Posterior cingulate gyrus (tissue), 11 donors: ENCODE data around the gene MYH7.

ENCODE experiments used
- DNase-seq, 10 donors: peaks; one replicate each; pipeline versions ENCODE4 v3.0.0 to v3.0.0-alpha.2; 2020 to 2021; ENCODE audit warnings: mixed read lengths in 3 of 10
- intact Hi-C: fragments of 100-400 bp; cut with DNase I; formaldehyde crosslinking; loops from one replicate; pipeline ENCODE4 v1.15.1; 2023

MYH7 gene

DNA sequence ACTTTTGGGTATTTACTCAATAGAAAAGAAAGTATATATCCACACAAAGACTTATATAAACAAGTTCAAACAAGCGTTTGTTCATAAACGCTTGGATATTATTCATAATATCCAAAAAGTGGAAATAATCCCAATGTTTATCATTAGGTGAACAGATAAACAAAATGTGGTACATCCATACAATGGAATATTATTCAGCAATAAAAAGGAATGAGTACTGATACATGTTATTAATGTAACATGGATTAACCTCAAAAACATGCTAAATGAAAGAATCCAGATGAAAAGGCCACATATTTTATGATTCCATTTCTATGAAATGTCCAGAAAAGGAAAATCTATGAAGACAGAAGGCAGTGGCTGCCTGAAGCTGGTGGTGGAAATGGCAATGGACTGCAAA is 16.8 kb upstream of the MYH7 start:
- no peak for DNase-seq
- intact Hi-C loops, result loop anchor here (10.0 kb wide), 1 partner anchor 187 kb away; no protein-coding TSS in a partner anchor

DNA sequence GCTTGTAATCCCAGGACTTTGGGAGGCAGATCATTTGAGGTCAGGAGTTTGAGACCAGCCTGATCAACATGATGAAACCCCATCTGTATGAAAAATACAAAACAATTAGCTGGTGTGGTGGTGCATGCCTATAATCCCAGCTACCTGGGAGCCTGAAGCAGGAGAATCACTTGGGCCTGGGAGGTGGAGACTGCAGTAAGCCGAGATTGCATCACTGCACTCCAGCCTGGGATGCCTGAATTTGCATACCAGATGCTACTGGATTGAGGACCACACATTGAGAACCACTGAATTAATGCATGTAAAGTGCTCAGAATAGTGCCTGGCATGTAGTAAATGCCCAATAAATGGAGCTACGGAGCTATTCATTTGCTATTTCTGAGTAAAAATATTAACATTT is 14.9 kb upstream of the MYH7 start:
- DNase-seq, result no peak
- intact Hi-C loops, result loop anchor here (10.0 kb wide), 1 partner anchor 186 kb away; no protein-coding TSS in a partner anchor

DNA sequence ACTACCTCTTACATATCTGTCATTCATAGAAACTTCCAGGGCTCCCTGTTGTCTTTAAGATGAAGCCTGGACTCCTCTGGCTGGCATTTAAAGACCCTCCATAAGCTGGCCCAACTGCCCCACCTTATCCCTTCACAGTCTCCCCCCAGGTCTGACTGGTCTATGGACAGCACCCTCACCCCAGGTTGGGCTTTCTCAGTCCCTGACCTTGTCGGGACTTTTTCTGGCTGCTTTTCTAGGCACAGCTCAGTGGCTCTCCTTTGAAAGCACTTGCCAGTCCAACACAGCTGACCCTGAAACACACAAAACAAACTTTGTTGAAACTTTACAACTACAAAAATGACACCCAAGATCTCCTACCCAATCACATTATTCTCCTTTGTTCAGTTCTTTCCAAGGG is 13.9 kb upstream of the MYH7 start:
- intact Hi-C loops, result no loop called here
- DNase-seq, result peak in 1 of 10 donors; percentile 28

DNA sequence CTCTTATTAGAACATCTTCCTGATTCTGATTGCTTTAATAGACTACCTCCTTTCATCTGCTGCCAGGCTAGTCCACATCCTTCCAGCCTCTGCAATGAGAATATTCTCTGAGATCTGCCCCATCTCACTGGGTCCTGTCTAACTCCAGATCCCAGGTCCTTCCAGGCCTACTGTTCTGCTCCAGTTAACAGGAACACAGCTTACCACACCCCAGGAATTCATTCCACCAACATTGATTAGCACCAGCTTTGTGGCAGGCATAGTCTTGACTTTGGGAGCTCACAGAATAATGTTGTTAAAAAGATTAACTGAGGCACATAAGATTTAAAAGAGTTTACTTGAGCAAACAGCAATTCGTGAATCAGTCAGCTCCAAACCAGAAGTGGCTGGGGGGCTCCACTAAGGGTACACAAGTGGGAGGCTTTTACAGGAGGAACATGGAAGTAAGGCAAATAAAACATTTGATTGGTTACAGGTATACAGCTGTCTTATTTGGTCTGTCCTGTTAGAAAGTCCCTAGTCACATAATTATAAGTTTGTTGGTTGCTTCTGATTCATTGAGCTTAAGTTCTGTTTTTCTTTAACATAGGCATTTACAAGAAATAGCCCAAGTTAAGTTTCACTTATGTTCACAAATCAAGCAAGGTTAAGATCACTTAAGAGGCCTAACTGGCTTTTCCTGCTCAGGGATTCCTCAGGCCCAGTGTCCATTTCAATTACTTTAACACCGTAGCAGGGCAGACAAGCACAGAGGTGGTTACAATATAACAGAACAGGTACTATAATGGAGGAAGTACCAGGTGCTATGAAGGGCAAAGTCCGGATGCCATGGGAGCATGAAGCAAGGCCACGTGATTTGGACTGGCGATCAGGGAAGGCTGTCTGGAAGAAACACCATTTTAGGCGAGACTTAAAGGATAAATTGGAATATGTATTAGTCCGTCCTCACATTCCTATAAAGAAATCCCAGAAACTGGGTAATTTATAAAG is 12.2 kb upstream of the MYH7 start:
- peak in 1 of 10 donors; percentile 43 for DNase-seq
- intact Hi-C loops, result no loop called here

DNA sequence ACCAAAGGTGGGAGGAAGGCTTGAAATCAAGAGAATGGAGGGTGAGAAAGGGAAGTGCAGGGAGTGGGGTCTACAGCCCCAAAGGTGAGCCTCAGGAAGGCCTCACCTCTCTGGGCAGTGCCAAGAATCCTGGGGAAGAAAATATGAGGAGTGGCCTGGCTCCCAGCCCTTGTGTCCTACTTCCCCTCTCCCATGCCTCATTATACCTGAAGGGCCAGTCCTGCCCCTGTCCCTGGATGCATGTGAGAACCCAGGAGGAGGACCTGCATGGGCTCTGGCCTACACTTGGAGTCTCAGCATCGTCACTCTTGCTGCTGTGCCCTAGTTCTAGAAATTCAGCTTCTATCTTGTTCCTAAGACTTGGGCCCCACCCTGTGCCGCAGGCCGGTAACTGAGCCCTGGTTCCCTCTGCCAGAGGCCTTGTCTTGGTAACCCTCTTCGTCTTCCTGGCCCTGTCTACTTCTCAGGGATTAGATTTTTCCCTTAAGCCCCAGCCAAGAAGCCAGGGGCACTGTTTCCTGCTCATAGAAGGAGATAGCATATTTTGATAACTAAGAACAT is 10.9 kb upstream of the MYH7 start:
- intact Hi-C loops, result no loop called here

DNA sequence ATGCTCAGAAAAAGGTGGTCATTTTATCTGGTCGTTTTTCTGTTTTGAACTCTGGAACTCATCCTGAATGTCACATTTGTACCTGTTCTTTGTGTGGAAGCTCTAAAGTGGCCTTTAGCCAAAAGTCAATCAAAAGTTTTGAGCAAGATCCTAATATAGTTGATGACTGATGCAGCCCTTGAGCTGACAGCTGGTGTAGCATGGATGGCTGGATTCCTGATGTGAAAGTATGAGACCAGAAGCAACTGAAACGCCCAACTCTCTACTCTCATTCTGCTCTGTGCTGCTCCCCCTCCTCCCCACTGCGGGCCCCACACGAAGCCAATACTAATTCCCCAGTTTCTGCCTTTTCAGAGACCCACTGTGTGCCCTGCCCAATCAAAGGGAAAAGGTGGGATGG is 10.3 kb upstream of the MYH7 start:
- DNase-seq, result no peak
- intact Hi-C loops, result no loop called here

More for the DNA sequence above, 10.9 kb upstream of the MYH7 start:
- peak in 1 of 10 donors; percentile 52 for DNase-seq

DNA sequence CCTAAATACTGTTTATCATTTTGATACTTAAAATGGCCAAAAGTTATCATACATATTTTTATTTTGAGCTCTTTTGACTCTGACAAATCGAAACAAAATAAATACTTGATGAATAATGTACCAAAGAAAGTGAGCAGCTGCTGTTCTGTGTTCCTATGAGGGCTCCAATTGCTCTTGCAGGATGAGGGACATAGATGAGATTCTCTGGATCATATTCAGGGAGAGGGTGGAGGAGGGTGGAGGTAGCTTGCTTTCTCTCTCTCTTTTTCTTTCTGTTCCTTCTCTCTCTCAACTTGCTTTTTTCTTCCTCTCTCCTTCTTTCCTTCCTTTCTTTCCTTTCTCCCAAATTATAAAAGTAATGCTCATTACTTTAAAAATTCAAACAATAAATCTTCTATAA is 8.9 kb upstream of the MYH7 start:
- intact Hi-C loops, result no loop called here

DNA sequence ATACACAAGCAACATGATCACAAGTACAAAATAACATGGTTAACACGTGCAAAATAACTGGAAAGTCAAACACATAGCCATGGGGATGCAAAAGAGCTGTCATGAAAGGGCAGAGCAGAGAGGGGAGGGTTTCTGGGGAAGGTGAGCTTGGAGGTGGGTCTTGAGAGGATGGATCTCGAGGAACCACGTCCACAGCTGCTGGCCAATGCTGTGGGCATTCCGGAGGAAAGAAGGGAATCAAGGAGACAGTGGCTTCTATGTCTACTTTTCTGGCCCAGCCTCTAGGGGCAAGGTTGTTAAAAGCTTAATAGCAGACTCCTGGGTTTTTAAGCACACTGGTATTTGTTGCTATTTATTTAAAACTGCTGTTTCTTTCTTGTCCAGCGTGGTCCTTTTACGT is 8.4 kb upstream of the MYH7 start:
- no peak for DNase-seq
- intact Hi-C loops, result no loop called here

More for the DNA sequence above, 8.9 kb upstream of the MYH7 start:
- DNase-seq, result no peak

DNA sequence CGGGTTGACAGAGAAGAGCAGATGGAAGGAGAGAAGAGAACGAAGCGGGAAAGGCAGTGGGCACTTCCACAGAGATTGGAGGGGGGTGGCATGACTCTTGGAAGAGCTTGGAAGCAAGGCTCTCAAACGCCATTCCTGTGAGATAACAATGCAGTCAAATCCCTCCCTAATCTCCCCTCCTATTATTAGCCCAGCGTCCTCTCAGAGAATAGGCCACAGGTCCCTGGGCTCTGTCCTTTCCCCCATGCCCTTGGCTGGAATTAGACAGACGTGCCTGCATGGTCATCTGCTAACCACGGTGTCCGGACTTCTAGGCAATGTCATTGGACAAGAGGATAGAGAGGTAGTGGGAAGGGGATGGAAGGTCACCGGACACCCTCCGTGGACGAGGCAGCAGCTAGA is 8.0 kb upstream of the MYH7 start:
- peak in 1 of 10 donors; percentile 22 for DNase-seq
- intact Hi-C loops, result no loop called here

DNA sequence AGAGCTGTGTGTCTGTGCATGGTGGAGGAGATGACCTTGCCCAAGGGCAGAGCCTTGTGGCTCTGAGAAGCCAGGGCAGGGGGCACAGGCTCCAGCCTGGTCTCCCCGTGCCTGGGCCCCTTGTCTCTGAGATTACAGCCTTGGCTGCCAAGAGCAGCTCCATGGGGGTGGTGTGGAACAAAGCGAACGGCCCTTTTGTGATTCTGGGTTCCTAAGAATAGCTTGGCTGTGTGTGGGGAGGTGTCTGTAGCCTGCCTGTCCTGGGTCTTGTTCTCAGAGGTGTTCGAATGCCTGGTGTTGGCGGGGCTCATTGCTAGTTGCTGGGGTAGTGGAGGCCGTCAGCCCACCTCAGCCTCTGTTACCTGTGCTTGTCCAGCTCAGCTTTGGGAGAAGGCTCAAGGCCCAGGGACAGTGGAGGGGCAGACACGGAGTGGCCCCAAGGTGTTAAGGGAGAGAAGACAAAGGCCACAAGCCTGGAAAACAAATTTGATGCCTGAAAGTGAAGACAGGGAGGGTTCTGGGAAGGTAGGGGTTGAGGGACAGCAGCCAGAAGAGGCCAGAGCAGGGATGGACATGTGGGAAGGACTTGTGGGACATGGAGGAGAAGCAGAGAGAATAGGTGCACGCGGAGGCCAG is 7.4 kb upstream of the MYH7 start:
- intact Hi-C loops, result no loop called here
- peak in 1 of 10 donors; percentile 74 for DNase-seq

DNA sequence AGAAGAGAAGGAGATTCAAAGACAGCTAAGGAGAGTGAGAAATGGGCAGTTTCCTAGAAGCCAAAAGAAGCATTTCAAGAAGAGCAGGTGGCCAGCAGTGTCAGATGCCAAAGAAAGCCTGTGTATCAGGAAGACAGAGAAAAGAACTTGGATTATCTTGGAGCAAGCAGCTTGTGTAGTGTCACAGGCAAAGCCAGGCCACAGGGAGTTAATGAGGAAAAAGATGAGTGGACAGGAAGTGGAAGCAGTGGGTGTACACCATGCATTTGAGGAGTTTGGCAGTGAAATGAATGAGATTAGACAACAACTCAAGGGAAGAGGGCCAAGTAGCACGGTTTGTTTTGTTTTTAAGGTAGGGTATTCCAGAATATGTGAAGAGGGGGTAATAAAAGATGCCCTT is 5.6 kb upstream of the MYH7 start:
- no peak for DNase-seq
- intact Hi-C loops, result no loop called here

DNA sequence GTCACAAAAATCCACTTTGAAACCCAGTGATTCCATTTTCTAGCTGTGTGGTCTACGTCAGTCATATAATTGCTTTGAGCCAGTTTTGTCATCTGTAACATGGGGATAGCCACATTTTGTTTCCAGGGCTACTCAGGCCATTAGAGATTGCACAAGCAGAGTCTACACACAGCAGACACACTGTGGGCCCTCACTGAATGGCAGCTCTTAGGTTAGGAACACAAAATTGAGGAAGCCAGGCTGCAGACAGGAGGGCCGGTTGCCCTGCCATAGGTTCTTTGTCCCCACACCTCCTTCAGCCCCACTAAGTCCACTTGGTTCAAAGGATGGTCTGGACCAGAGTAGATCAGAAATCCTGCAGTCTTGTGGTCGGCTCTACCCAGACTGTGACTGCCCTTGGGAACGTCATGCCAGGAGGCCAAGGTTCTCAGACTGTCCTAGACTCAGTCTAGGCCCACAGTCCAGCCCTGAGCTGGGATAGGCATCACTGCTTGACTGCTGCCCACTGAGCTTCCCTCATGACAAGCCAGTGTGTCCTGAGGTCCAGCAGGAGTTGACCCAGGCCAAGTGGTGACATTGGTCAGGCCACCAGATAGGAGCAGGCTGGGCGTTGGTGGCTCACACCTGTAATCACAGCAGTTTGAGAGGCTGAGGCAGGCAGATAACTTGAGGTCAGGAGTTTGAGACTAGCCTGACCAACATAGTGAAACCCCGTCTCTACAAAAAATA is 3.8 kb upstream of the MYH7 start:
- intact Hi-C loops, result no loop called here
- peak in 1 of 10 donors; percentile 40 for DNase-seq

DNA sequence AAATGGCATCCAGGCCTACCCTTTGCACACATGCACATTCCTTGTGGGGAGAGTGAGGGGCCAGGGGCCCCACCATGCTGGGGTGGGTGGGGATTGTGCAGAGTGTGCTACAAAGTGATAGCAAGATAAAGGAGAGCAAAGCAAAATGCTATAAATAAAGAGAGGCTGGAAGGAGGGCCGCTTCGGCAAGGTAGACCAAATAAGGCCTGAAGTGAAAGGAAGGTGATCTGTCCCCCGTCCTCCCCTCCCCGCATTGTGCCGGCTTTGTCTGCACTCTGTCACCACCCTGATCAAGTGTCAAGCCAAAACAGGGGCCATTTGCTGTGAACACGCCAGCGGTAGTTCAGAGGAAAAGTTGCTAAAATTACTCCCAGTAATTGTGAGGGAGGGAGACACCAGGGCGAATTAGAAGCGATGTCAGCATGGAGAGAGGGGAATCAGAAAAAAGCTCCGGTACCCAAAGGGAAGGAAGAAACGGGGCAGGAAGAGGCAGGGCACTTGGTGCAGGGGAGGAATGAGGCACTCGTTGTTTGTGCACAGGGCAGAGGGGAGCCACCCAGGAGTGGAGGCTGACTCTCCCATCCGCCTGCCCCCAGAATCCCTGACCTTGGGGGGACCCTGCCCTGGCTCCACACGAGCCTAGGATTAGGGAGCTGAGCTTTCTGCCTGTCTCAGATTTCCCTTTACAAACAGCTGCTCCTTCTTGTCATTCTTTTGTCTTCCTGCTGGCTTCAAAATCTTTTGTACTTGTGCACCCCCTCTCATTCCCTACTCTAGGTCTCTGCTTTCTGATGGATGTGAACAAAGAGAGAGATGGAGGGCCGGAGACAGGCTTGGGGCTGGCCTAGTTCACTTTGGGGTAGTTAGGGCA is 2.9 kb upstream of the MYH7 start:
- peak in 1 of 10 donors; percentile 61 for DNase-seq

DNA sequence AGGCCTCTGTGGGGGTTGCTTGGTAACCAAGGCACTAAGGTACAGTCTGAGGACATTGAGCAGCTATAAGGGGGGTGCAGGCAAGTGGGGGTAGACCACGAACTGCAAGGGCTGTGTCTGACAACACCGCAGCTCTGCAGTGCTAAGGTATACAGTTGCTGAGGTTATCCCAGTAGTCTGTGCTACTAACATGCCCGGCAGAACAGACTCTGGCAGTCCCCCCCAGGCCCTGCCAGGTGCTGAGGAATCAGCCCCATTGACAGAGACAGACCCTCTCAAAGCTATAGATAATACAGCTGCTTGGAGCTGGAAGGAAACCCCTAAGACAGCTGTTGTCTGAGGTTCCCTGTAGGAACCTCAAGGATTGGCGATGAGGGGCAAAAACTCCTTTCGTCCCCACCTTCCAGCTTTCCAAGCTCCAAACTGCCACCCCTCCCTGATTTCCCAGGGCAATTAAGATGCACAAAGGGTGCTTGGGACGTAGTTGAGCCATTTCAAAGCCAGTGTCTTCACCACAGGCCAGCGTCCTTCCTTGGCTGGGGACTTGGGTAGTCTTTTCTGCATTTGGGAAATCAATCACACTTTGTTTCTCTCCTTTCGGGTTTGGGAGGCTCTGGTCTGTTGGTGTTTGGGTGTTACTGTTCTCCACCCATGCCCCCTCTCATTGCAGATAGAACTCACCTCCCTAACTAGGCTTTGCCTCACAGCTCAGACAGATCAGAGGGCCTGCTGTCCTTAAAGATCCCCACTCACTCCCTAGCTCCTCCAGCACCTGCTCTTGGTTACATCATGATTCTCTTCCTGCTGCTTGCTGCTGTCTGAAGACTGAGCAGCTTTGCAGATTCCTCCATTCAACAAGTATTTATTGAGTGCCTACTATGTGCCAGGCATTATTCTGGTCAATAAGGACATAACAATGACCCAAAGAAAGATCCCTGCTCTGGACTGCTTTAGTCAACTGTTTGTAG is 2.0 kb upstream of the MYH7 start:
- peak in 1 of 10 donors; percentile 58 for DNase-seq
- intact Hi-C loops, result no loop called here

More for the DNA sequence above, 2.9 kb upstream of the MYH7 start:
- intact Hi-C loops, result no loop called here

DNA sequence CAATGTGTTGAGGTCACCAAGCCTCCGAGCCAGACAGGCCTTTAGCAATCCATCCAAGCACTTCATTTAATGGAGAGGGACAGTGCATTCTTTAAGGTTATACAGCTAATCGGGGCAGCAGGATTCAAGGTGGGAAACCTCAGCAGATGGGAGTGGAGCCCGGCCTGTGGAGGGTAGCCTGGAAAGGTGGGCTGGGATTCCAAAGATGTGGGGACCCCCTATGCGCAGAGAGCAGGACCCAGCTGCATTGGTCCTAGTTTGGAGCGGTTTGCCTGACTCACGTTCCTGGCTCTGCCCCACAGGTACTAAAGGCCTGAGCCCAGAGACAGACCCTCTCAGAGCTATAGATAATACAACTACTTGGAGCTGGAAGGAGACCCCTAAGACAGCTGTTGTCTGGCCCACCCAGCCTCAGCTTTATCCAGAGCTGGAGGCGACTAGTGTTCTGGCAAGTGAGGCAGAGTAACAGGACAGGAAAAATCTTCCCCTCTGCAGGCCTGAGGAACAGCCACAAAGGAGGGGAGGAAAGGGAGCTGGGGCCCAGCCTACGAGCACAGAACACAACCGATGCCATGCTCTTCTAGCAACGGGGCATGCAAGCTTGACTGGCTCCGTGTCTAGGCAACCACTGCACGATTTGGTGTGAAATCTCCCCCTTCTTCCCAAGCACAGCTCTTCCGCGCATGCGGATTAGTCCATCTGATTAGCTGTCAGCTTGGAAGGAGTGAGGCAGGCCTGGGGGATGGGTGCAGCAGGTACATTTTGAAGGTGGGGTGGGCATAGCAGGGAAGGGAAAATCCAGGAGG is 1.1 kb upstream of the MYH7 start:
- peak; percentile 46 to 93 (median 64) for DNase-seq
- intact Hi-C loops, result no loop called here

DNA sequence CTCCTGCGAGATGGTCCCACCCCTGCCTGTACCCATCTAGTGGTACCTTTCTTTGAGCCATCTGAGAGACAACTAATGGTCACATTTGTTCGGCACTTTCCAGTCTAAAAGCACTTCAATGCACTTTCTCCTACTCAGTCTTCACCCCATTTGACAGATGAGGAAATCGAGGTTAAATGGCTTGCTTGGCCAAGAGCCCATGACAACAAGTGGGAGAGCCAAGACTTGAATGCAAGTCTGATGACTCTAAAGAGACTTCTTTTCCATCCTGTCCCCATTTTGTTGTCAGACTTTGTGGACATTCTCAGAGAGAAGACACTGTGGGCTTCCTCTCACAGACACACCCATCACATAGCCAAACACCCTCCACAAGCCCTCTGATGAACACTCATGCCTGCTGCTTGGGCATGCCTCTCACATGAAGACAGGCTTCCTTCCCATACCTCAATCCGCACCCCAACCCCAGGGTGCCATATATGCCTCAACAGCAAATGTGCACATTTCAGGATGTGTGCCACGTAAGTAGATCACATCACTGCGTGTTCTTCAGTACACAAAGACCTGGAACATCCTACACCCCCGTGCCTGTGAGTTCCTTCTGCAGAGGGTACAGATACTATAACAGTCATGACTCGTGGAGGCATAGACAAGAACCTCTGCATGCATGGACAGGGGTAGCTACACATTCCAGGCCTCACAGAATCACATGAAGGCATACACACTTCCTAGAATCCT is 805 bp downstream of the MYH7 start:
- peak in 2 of 10 donors; percentile 49 to 71 for DNase-seq

DNA sequence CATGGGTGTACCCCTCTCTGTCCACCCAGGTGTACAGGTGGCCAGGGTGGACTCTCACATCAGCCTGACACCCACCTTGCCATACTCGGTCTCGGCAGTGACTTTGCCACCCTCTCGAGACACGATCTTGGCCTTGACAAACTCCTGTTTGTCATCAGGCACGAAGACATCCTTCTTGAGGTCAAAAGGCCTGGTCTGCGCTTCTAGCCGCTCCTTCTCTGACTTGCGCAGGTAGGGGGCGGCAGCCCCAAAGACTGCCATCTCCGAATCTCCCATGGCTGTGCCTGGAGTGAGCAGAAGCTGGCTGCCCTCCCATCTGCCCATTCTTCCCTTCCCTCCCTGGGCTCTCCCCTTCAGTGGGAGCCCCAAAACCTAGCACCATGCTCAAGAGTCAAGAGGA is 2.0 kb downstream of the MYH7 start:
- peak in 2 of 10 donors; percentile 60 to 63 for DNase-seq
- intact Hi-C loops, result no loop called here

More for the DNA sequence above, 805 bp downstream of the MYH7 start:
- intact Hi-C loops, result no loop called here
